Spleen (tissue), 11 donors: Measurements from ENCODE around the gene CLDN16. TPM values are rescaled to one million over a fixed set of nuclear protein-coding genes. Genes with fewer than 3 reads are reported as not detected.

Experiments used
- DNase-seq: peaks from one replicate; pipeline ENCODE4 v3.0.0-alpha.2; 2020
- H3K27ac ChIP-seq, 8 donors: fragments of 200-600 bp; sonication (generic) in 7 of 8; 1 replicate in 4 of 8; 2 replicates in 4 of 8; pipeline versions ENCODE4 v1.5.0 to v1.8.0; 2016 to 2021; ENCODE audit warnings: inconsistent platforms in 4 of 8, mild to moderate bottlenecking in 4 of 8, moderate library complexity in 1 of 8
- H3K27me3 ChIP-seq, 7 donors: fragments of 200-600 bp; sonication (generic) in 6 of 7; replicated peaks in 1 of 7; 1 replicate in 4 of 7; 2 replicates in 3 of 7; pipeline versions ENCODE4 v1.5.0 to v1.8.0; 2016 to 2021; ENCODE audit warnings: inconsistent platforms in 3 of 7, mild to moderate bottlenecking in 1 of 7
- H3K36me3 ChIP-seq, 6 donors: fragments of 200-600 bp; sonication (generic) in 5 of 6; 1 replicate in 4 of 6; 2 replicates in 2 of 6; pipeline versions ENCODE4 v1.5.0 to v1.8.0; 2016 to 2021; ENCODE audit warnings: inconsistent platforms in 2 of 6
- H3K4me1 ChIP-seq, 6 donors: fragments of 200-600 bp; sonication (generic) in 5 of 6; 1 replicate in 3 of 6; 2 replicates in 3 of 6; pipeline versions ENCODE4 v1.5.0 to v1.8.0; 2016 to 2021; ENCODE audit warnings: inconsistent platforms in 3 of 6
- H3K4me3 ChIP-seq, 8 donors: fragments of 200-600 bp; sonication (generic) in 7 of 8; 1 replicate in 4 of 8; 2 replicates in 4 of 8; pipeline versions ENCODE4 v1.5.0 to v1.8.0; 2016 to 2021; ENCODE audit warnings: inconsistent platforms in 4 of 8, mild to moderate bottlenecking in 4 of 8, moderate library complexity in 2 of 8
- H3K9me3 ChIP-seq, 8 donors: fragments of 200-600 bp; sonication (generic) in 7 of 8; 1 replicate in 4 of 8; 2 replicates in 4 of 8; pipeline versions ENCODE4 v1.5.0 to v1.8.0; 2016 to 2021; ENCODE audit warnings: inconsistent platforms in 4 of 8
- CTCF ChIP-seq, 11 experiments: fragments of 200-600 bp in 7 of 11; fragments of 450-650 bp in 4 of 11; sonication (generic) in 4 of 11; IDR thresholded peaks in 8 of 11; conservative IDR thresholded peaks in 3 of 11; 1 replicate in 7 of 11; 2 replicates in 4 of 11; pipeline versions ENCODE4 v1.4.0 to v1.8.0; 2016 to 2021; ENCODE audit warnings: antibody characterized with exemption in 11 of 11, inconsistent platforms in 4 of 11, mild to moderate bottlenecking in 1 of 11
- POLR2A ChIP-seq, 3 donors: fragments of 450-650 bp; IDR thresholded peaks; one replicate each; pipeline ENCODE4 v1.5.1; 2017; ENCODE audit warnings: antibody characterized with exemption in 3 of 3, mild to moderate bottlenecking in 1 of 3
- POLR2AphosphoS5 ChIP-seq, 3 donors: sonication (generic); formaldehyde crosslinking; IDR thresholded peaks; one replicate each; pipeline ENCODE4 v1.5.1; 2017; ENCODE audit warnings: antibody characterized with exemption in 3 of 3
- WGBS, 5 donors: extraction: QIAGEN DNeasy Blood & Tissue Kit in 3 of 5; methylation state at CpG; one replicate each; pipeline versions ENCODE4 v1.1.5 to v1.1.7; 2013 to 2018; 5-methylcytosine and 5-hydroxymethylcytosine counted together
- intact Hi-C: fragments of 100-400 bp; cut with DNase I; formaldehyde crosslinking; loops from one replicate; pipeline ENCODE4 v1.15.0; 2023; ENCODE audit warnings: low total_unique reads
- polyA plus RNA-seq, 3 donors: library from polyadenylated mRNA; stranded (reverse); fragments of 200-250 nt; gene quantifications; one replicate each; pipeline ENCODE4 v1.2.1, GENCODE V29; 2013
- total RNA-seq, 7 donors: library from RNA; depleted of rRNA in 3 of 7; stranded (reverse); fragments of >200 nt in 3 of 7; fragmentation: NEBNext Ultra II Directional in 4 of 7; extraction: Animal tissue kit (Norgen Biotek cat#: 25700) in 4 of 7; gene quantifications; one replicate each; pipeline versions ENCODE4 v1.1.0 to v1.2.1, GENCODE V29; 2016 to 2021
- donor health status: healthy with polysubstance abuse.
- donor health status: DM: no; HTN: no; CAD: no; lungs with moderate emphysema.
- donor health status: DM: no; HTN: no; CAD: no.
- donor health status: Bipolar disorder and iron deficiency.
- donor health status: healthy.
- donor health status: DM: no; HTN: no; CAD: no.
- donor health status: DM: yes; HTN: yes; CAD: no.

The CLDN16 gene
- total and polyA plus RNA-seq, 10 donors: 0.06 to 0.08 (median 0.07) TPM; not detected in 7

GRCh38 chr3:190345027-190345821, 42.7 kb upstream of the CLDN16 start:
- Histone ChIP-seq H3K4me1 (no peaks in the 10 kb centered on the region), H3K9me3 (peaks cover 0 to 5% (median 0%) of the 10 kb centered on the region in 8 donors), H3K27me3 (no peaks in the 10 kb centered on the region), H3K36me3 (no peaks in the 10 kb centered on the region), H3K27ac (no peak overlapping the region), H3K4me3 (no peak overlapping the region)
- WGBS, 5 donors: 33 to 56% (median 41%) methylated on average over 4 of the region's 4 CpGs
- no peak for DNase-seq
- TF ChIP-seq CTCF (IDR thresholded peaks at IDR 0.05 in 8 of 11, conservative IDR thresholded peaks at IDR 0.05 in 3 of 11) (no peak), POLR2AphosphoS5 (IDR thresholded peaks at IDR 0.05) (no peak), POLR2A (IDR thresholded peaks at IDR 0.05) (no peak)
- intact Hi-C loops: no loop called here

- intact Hi-C loops: no loop called here
- Histone ChIP-seq H3K27me3 (no peaks in the 10 kb centered on the region), H3K9me3 (peaks cover 0 to 5% (median 0%) of the 10 kb centered on the region in 8 donors), H3K27ac (no peak overlapping the region), H3K4me3 (no peak overlapping the region), H3K4me1 (no peaks in the 10 kb centered on the region), H3K36me3 (no peaks in the 10 kb centered on the region)
- no peak for DNase-seq
- TF ChIP-seq CTCF (IDR thresholded peaks at IDR 0.05 in 8 of 11, conservative IDR thresholded peaks at IDR 0.05 in 3 of 11): no peak
- TF ChIP-seq POLR2AphosphoS5 (IDR thresholded peaks at IDR 0.05): no peak
- no peak for TF ChIP-seq POLR2A (IDR thresholded peaks at IDR 0.05)
- 60 to 81% (median 78%) methylated on average over 4 of the region's 4 CpGs for WGBS, 5 donors
Observed at GRCh38 chr3:190345878-190346277, 42.1 kb upstream of the CLDN16 start.

GRCh38 chr3:190346541-190346940, 41.4 kb upstream of the CLDN16 start:
- intact Hi-C loops: no loop called here
- no peak overlapping the region for H3K27ac ChIP-seq
- 78 to 95% (median 89%) methylated on average over 2 of the region's 2 CpGs for WGBS, 5 donors
- H3K4me3 ChIP-seq: no peak overlapping the region
- H3K4me1 ChIP-seq: no peaks in the 10 kb centered on the region
- H3K9me3 ChIP-seq: peaks cover 0 to 5% (median 0%) of the 10 kb centered on the region in 8 donors
- DNase-seq: no peak
- no peaks in the 10 kb centered on the region for H3K27me3 ChIP-seq
- no peaks in the 10 kb centered on the region for H3K36me3 ChIP-seq
- TF ChIP-seq POLR2AphosphoS5 (IDR thresholded peaks at IDR 0.05): no peak
- TF ChIP-seq CTCF (IDR thresholded peaks at IDR 0.05 in 8 of 11, conservative IDR thresholded peaks at IDR 0.05 in 3 of 11): no peak
- TF ChIP-seq POLR2A (IDR thresholded peaks at IDR 0.05): no peak

GRCh38 chr3:190352861-190353457, 35.0 kb upstream of the CLDN16 start:
- WGBS, 5 donors: 90 to 100% (median 95%) methylated on average over 1 of the region's 1 CpG
- intact Hi-C loops: no loop called here
- no peak for DNase-seq

More at GRCh38 chr3:190352861-190353457, 35.0 kb upstream of the CLDN16 start:
- TF ChIP-seq POLR2A (IDR thresholded peaks at IDR 0.05): no peak
- no peak for TF ChIP-seq POLR2AphosphoS5 (IDR thresholded peaks at IDR 0.05)
- no peak for TF ChIP-seq CTCF (IDR thresholded peaks at IDR 0.05 in 8 of 11, conservative IDR thresholded peaks at IDR 0.05 in 3 of 11)
- H3K4me1 ChIP-seq: no peaks in the 10 kb centered on the region
- peaks cover 0 to 5% (median 0%) of the 10 kb centered on the region in 8 donors for H3K9me3 ChIP-seq
- H3K36me3 ChIP-seq: no peaks in the 10 kb centered on the region
- no peak overlapping the region for H3K4me3 ChIP-seq
- no peak overlapping the region for H3K27ac ChIP-seq
- H3K27me3 ChIP-seq: no peaks in the 10 kb centered on the region
